Right atrium auricular region (tissue), 2 donors: ENCODE results near the gene ZDHHC7. TPM values are rescaled to one million over a fixed set of nuclear protein-coding genes. Genes with fewer than 3 reads are reported as not detected.

ENCODE experiments used
- DNase-seq: peaks from one replicate; pipeline ENCODE4 v3.0.0-alpha.2; 2019; ENCODE audit warnings: low spot score
- H3K27ac ChIP-seq, 2 donors: fragments of 200-600 bp; sonication (generic); 1 replicate in 1 of 2; 2 replicates in 1 of 2; pipeline ENCODE4 v1.5.1; 2016 to 2019
- H3K27me3 ChIP-seq, 2 donors: fragments of 200-600 bp; sonication (generic); one replicate each; pipeline versions ENCODE4 v1.5.1 to v1.6.0; 2017 to 2019
- H3K36me3 ChIP-seq: fragments of 200-600 bp; sonication (generic); one replicate; pipeline ENCODE4 v1.5.1; 2016
- H3K4me1 ChIP-seq, 2 donors: fragments of 200-600 bp; sonication (generic); one replicate each; pipeline versions ENCODE4 v1.5.1 to v1.6.0; 2017 to 2019
- H3K4me3 ChIP-seq, 2 donors: fragments of 200-600 bp; sonication (generic); 1 replicate in 1 of 2; 2 replicates in 1 of 2; pipeline ENCODE4 v1.5.1; 2017 to 2019; ENCODE audit warnings: mild to moderate bottlenecking in 1 of 2, moderate library complexity in 1 of 2
- H3K9me3 ChIP-seq, 2 donors: fragments of 200-600 bp; sonication (generic); one replicate each; pipeline ENCODE4 v1.5.1; 2019
- total RNA-seq, 2 donors: library from RNA; depleted of rRNA; stranded (reverse); fragments of >200 nt; gene quantifications; one replicate each; pipeline ENCODE4 v1.1.0, GENCODE V29; 2016
- TF ChIP-seq, protein P1 (sequence below), 2 donors: fragments of 200-600 bp; sonication (generic); IDR thresholded peaks; one replicate each; pipeline ENCODE4 v1.5.1; 2019; ENCODE audit warnings: antibody characterized with exemption in 2 of 2

ZDHHC7 gene
- total RNA-seq, 2 donors from 2014 or later: 36.0 to 48.7 TPM

DNA sequence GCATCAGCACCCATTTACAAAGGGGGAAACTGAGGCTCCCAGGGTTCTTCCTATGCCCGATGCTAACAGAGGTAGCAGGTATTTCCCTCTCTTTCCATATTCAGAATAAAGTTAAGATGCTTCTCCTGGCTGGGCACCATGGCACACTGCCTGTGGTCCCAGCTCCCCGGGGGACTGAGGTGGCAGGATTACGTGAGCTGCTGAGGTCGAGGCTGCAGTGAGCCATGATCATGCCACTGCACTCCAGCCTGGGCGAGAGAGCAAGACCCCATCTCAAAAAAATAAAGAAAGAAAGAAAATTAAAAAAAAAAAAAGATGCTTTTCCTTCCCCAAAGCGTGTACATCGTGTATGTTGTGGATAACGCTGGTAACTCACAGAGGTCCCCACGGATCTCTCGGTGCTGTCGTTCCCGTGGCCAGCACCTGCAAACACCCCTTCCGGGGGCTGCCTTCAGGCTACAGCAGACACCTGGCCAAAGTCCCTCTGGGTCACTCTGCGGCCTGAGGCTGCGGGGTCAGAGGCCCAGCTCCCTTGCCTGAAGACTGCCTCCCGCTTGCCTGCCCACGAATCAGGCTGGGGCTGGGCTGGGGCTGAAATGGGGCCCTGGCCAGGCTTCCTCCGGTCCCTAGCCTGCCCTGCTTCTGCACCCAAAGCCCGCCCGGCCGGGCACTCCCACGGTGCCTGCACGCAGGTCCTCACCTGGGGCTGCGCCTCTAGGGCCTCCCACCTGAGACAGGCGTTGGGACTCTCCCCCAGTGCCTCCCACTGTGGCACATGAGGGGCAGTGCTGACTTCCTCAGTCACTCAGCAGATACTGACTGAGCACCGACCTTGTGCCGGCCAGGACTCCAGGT, 63.1 kb downstream of the ZDHHC7 start:
- no peaks in the 10 kb centered on the region for H3K27me3 ChIP-seq
- H3K4me1 ChIP-seq: peaks cover 0 to 16% of the 10 kb centered on the region in 2 donors
- TF ChIP-seq, protein P1, sequence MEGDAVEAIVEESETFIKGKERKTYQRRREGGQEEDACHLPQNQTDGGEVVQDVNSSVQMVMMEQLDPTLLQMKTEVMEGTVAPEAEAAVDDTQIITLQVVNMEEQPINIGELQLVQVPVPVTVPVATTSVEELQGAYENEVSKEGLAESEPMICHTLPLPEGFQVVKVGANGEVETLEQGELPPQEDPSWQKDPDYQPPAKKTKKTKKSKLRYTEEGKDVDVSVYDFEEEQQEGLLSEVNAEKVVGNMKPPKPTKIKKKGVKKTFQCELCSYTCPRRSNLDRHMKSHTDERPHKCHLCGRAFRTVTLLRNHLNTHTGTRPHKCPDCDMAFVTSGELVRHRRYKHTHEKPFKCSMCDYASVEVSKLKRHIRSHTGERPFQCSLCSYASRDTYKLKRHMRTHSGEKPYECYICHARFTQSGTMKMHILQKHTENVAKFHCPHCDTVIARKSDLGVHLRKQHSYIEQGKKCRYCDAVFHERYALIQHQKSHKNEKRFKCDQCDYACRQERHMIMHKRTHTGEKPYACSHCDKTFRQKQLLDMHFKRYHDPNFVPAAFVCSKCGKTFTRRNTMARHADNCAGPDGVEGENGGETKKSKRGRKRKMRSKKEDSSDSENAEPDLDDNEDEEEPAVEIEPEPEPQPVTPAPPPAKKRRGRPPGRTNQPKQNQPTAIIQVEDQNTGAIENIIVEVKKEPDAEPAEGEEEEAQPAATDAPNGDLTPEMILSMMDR (IDR thresholded peaks at IDR 0.05): no peak
- no peaks in the 10 kb centered on the region for H3K9me3 ChIP-seq
- DNase-seq: no peak
- H3K27ac ChIP-seq: no peak overlapping the region
- H3K36me3 ChIP-seq: no peaks in the 10 kb centered on the region
- no peak overlapping the region for H3K4me3 ChIP-seq

DNA sequence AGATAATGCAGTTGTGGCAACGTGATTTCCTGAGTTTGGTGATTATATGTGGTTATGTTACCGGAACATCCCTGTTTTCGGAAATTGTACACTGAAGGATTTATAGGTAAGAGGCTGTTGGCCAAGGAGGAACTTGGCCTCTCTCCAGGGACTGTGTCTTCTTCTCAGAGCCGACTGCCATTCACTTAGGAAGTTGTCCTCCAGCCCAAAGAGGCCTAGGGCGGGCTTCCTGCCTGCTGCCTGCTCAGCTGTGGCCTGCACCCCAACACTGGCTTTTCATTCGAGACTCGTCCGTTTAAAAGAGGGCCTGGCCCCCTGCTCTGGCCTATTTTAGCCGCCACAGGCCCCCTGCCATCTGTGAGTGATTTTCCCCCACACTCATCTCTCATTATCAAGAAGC, 64.3 kb downstream of the ZDHHC7 start:
- H3K9me3 ChIP-seq: no peaks in the 10 kb centered on the region
- H3K4me3 ChIP-seq: no peak overlapping the region
- no peaks in the 10 kb centered on the region for H3K36me3 ChIP-seq
- H3K4me1 ChIP-seq: peaks cover 0 to 4% of the 10 kb centered on the region in 2 donors
- H3K27me3 ChIP-seq: no peaks in the 10 kb centered on the region
- TF ChIP-seq, protein P1 (IDR thresholded peaks at IDR 0.05): no peak
- no peak for DNase-seq
- H3K27ac ChIP-seq: no peak overlapping the region

DNA sequence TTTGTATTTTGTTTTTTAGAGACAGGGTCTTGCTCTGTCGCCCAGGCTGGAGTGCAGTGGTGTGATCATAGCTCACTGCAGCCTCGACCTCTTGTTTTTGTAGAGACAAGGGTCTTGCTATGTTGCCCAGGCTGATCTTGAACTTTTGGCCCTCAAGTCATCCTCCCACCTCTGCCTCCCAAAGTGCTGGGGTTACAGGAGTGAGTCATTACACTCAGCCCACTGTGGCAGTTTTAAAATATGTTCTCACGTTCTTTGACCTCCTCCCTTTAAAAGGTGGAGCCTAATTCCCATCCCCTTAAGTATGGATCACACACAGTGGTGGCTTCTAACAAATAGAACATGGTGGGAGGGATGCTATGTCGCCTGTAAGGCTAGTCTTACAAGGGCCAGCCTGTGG, 67.7 kb downstream of the ZDHHC7 start:
- TF ChIP-seq, protein P1 (IDR thresholded peaks at IDR 0.05): no peak
- DNase-seq: no peak
- H3K27ac ChIP-seq: no peak overlapping the region

DNA sequence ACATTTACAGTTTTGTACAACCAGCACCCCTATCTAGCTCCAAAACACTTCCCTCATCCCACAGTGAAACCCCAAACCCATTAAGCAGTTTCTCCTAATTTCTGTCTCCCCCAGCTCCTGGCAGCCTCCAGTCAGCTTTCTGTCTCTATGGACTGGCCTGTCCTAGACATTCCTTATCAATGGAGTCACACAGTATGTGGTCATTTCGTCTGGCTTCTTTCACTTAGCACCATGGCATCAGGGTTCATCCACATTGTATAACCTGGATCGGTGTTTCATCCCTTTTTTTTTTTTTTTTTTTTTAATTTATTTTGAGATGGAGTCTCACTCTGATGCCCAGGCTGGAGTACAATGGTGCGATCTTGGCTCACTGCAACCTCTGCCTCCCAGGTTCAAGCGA, 68.5 kb downstream of the ZDHHC7 start:
- H3K4me1 ChIP-seq: no peaks in the 10 kb centered on the region
- no peaks in the 10 kb centered on the region for H3K27me3 ChIP-seq
- H3K36me3 ChIP-seq: no peaks in the 10 kb centered on the region
- H3K27ac ChIP-seq: no peak overlapping the region
- DNase-seq: no peak
- TF ChIP-seq, protein P1 (IDR thresholded peaks at IDR 0.05): no peak
- no peak overlapping the region for H3K4me3 ChIP-seq
- no peaks in the 10 kb centered on the region for H3K9me3 ChIP-seq

More for the DNA sequence above, 67.7 kb downstream of the ZDHHC7 start:
- Histone ChIP-seq H3K4me3 (no peak overlapping the region), H3K27me3 (no peaks in the 10 kb centered on the region), H3K36me3 (no peaks in the 10 kb centered on the region), H3K4me1 (no peaks in the 10 kb centered on the region), H3K9me3 (no peaks in the 10 kb centered on the region)

DNA sequence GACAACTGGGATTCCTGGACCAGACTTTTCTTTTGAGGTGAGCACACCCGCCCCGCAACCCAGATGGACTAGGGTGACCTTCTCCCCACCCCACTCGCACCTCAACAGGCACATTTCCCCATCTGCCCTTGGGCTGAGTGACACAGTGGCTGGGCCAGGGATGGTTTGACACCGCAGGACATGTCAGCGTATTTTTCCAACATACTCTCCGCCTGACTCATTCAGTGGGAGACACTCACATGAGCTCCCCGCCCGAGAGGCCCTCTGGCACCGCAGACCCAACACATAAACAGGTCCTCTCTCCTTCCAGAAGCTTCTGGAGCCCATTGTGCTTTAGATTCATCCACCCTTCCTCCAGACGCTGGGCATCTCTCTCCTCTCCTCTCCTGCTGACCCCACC, 69.4 kb downstream of the ZDHHC7 start:
- Histone ChIP-seq H3K27me3 (no peaks in the 10 kb centered on the region), H3K4me3 (no peak overlapping the region), H3K9me3 (no peaks in the 10 kb centered on the region), H3K36me3 (no peaks in the 10 kb centered on the region), H3K4me1 (no peaks in the 10 kb centered on the region), H3K27ac (no peak overlapping the region)
- DNase-seq: no peak
- TF ChIP-seq, protein P1 (IDR thresholded peaks at IDR 0.05): no peak
